GM12875 (cell line): ENCODE data around the gene UBE2I.

Experiments used
- H3K4me3 ChIP-seq: one replicate; pipeline ENCODE4 v1.5.1; 2011; ENCODE audit warnings: low read depth, low read length, control low read depth
- TF ChIP-seq, protein P1 (sequence below): IDR thresholded peaks from 2 replicates; pipeline ENCODE4 v1.5.1; 2011; ENCODE audit warnings: low read depth, mild to moderate bottlenecking, control low read depth, inconsistent platforms, low read length, moderate library complexity, borderline replicate concordance; ENCODE audit not compliant: insufficient read depth

UBE2I gene

GRCh38 chr16:1357906-1358566 is 48.6 kb downstream of the UBE2I start:
- TF ChIP-seq, protein P1, sequence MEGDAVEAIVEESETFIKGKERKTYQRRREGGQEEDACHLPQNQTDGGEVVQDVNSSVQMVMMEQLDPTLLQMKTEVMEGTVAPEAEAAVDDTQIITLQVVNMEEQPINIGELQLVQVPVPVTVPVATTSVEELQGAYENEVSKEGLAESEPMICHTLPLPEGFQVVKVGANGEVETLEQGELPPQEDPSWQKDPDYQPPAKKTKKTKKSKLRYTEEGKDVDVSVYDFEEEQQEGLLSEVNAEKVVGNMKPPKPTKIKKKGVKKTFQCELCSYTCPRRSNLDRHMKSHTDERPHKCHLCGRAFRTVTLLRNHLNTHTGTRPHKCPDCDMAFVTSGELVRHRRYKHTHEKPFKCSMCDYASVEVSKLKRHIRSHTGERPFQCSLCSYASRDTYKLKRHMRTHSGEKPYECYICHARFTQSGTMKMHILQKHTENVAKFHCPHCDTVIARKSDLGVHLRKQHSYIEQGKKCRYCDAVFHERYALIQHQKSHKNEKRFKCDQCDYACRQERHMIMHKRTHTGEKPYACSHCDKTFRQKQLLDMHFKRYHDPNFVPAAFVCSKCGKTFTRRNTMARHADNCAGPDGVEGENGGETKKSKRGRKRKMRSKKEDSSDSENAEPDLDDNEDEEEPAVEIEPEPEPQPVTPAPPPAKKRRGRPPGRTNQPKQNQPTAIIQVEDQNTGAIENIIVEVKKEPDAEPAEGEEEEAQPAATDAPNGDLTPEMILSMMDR = no peak
- H3K4me3 ChIP-seq = no peak overlapping the region

DNA sequence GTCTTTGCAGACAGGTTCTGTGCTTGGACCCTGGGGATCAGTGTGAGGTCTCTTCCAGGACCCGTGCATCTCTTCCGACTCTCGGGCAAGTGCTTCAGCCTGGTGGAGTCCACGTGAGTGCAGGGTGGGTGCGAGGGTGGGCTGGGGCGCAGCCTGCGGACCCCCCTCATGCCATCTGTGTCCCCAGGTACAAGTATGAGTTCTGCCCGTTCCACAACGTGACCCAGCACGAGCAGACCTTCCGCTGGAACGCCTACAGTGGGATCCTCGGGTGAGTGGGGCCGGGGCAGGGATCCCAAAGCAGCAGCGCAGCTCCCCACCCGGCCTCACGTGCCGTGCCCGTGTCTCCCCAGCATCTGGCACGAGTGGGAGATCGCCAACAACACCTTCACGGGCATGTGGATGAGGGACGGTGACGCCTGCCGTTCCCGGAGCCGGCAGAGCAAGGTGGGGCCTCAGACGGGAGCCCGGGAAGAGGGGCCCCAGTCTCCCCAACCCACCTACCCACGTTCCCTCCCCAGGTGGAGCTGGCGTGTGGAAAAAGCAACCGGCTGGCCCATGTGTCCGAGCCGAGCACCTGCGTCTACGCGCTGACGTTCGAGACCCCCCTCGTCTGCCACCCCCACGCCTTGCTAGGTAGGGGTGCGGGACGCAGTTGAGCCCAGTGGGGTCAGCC is 52.4 kb downstream of the UBE2I start:
- no peak overlapping the region for H3K4me3 ChIP-seq
- TF ChIP-seq, protein P1 = no peak

DNA sequence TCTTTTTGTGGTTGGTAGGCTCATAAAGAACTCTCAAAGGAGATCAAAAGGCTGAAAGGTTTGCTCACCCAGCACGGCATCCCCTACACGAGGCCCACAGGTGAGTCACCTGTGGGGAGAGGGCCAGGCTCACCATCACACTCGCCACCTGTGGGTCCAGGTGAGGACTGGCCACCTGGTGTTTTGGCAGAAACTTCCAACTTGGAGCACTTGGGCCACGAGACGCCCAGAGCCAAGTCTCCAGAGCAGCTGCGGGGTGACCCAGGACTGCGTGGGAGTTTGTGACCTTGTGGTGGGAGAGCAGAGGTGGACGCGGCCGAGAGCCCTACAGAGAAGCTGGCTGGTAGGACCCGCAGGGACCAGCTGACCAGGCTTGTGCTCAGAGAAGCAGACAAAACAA is 53.4 kb downstream of the UBE2I start:
- no peak overlapping the region for H3K4me3 ChIP-seq
- TF ChIP-seq, protein P1 = no peak

- H3K4me3 ChIP-seq = no peak overlapping the region
- TF ChIP-seq, protein P1 = peak; percentile 96
Observed at GRCh38 chr16:1363501-1364041, 54.1 kb downstream of the UBE2I start.

DNA sequence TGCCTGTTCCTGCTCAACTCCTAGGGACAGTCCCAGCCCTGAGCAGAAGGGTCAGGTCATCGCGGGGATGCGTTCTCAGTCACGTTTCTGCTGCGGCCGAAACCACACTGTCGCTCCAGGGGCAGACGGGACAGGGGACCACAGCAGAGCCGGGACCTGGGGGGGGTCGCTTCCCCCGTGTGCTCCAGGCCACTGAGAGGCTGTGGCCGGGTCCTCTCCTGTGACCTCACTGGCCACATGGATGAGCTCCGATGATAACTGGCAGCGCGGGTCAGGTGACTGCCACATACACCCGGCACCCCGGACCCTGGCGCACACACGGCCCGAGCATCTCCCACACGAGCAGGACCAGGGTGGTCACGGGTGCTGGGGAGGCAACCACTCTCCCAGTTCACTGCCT is 55.1 kb downstream of the UBE2I start:
- TF ChIP-seq, protein P1 = no peak

GRCh38 chr16:1366060-1366711 is 56.8 kb downstream of the UBE2I start:
- H3K4me3 ChIP-seq = no peak overlapping the region
- TF ChIP-seq, protein P1 = no peak

More for the DNA sequence above, 55.1 kb downstream of the UBE2I start:
- H3K4me3 ChIP-seq = no peak overlapping the region
